ENCODE results near the gene GRIP2.

The GRIP2 gene

GRCh38 chr3:14483286-14483685 is 56.9 kb downstream of the GRIP2 start:
- no peak for DNase-seq (ENCODE audit: low read depth)

- no peak for DNase-seq (ENCODE audit: low read depth)
Observed at GRCh38 chr3:14482271-14482721, 57.8 kb downstream of the GRIP2 start.

GRCh38 chr3:14481646-14482036 is 58.5 kb downstream of the GRIP2 start:
- no peak for DNase-seq (ENCODE audit: low read depth)

GRCh38 chr3:14481018-14481645 is 59.0 kb downstream of the GRIP2 start:
- DNase-seq (ENCODE audit: low read depth): no peak

GRCh38 chr3:14480207-14481017 is 59.7 kb downstream of the GRIP2 start:
- no peak for DNase-seq (ENCODE audit: low read depth)

- no peak for DNase-seq (ENCODE audit: low read depth)
Observed at GRCh38 chr3:14479591-14479990, 60.6 kb downstream of the GRIP2 start.

- no peak for DNase-seq (ENCODE audit: low read depth)
Observed at GRCh38 chr3:14478956-14479550, 61.1 kb downstream of the GRIP2 start.

- DNase-seq (ENCODE audit: low read depth): no peak
Observed at GRCh38 chr3:14477311-14477935, 62.7 kb downstream of the GRIP2 start.

- no peak for DNase-seq (ENCODE audit: low read depth)
Observed at GRCh38 chr3:14476583-14477265, 63.4 kb downstream of the GRIP2 start.

GRCh38 chr3:14475621-14476020 is 64.5 kb downstream of the GRIP2 start:
- no peak for DNase-seq (ENCODE audit: low read depth)

- no peak for DNase-seq (ENCODE audit: low read depth)
Observed at GRCh38 chr3:14474363-14475081, 65.6 kb downstream of the GRIP2 start.

GRCh38 chr3:14473411-14473891 is 66.7 kb downstream of the GRIP2 start:
- DNase-seq (ENCODE audit: low read depth): no peak

- peak; percentile 54 for DNase-seq (ENCODE audit: low read depth)
Observed at GRCh38 chr3:14472471-14473351, 67.4 kb downstream of the GRIP2 start.

GRCh38 chr3:14471690-14472089 is 68.5 kb downstream of the GRIP2 start:
- no peak for DNase-seq (ENCODE audit: low read depth)

- no peak for DNase-seq (ENCODE audit: low read depth)
Observed at GRCh38 chr3:14471016-14471415, 69.1 kb downstream of the GRIP2 start.

GRCh38 chr3:14470461-14470860 is 69.7 kb downstream of the GRIP2 start:
- DNase-seq (ENCODE audit: low read depth): no peak

- no peak for DNase-seq (ENCODE audit: low read depth)
Observed at GRCh38 chr3:14468621-14468981, 71.5 kb downstream of the GRIP2 start.

- no peak for DNase-seq (ENCODE audit: low read depth)
Observed at GRCh38 chr3:14467814-14468620, 72.1 kb downstream of the GRIP2 start.

GRCh38 chr3:14466179-14466903 is 73.8 kb downstream of the GRIP2 start:
- no peak for DNase-seq (ENCODE audit: low read depth)
